ENCODE measurements around the gene ANKRD33. TPM values are rescaled to one million over a fixed set of nuclear protein-coding genes. Genes with fewer than 3 reads are reported as not detected.

The ANKRD33 gene
- total RNA-seq, 1 donor: 0.10 TPM

GRCh38 chr12:51867796-51868428, 20.0 kb upstream of the ANKRD33 start:
- Histone ChIP-seq H3K4me3 (ENCODE audit: low read length) (no peak overlapping the region), H3K9me3 (ENCODE audit: low read depth, low read length) (no peaks in the 10 kb centered on the region), H3K4me1 (ENCODE audit: insufficient read depth, low read length) (peaks cover 48% of the 10 kb centered on the region), H3K27me3 (ENCODE audit: insufficient read depth, low read length) (peaks cover 48% of the 10 kb centered on the region)

GRCh38 chr12:51868821-51869495, 18.9 kb upstream of the ANKRD33 start:
- no peak overlapping the region for H3K4me3 ChIP-seq (ENCODE audit: low read length)
- H3K4me1 ChIP-seq (ENCODE audit: insufficient read depth, low read length): peaks cover 42% of the 10 kb centered on the region
- H3K9me3 ChIP-seq (ENCODE audit: low read depth, low read length): no peaks in the 10 kb centered on the region
- peaks cover 41% of the 10 kb centered on the region for H3K27me3 ChIP-seq (ENCODE audit: insufficient read depth, low read length)

- H3K9me3 ChIP-seq (ENCODE audit: low read depth, low read length): no peaks in the 10 kb centered on the region
- H3K27me3 ChIP-seq (ENCODE audit: insufficient read depth, low read length): peaks cover 35% of the 10 kb centered on the region
- peaks cover 37% of the 10 kb centered on the region for H3K4me1 ChIP-seq (ENCODE audit: insufficient read depth, low read length)
- H3K4me3 ChIP-seq (ENCODE audit: low read length): no peak overlapping the region
Measured at GRCh38 chr12:51869496-51869865, 18.4 kb upstream of the ANKRD33 start.

- Histone ChIP-seq H3K9me3 (ENCODE audit: low read depth, low read length) (no peaks in the 10 kb centered on the region), H3K27me3 (ENCODE audit: insufficient read depth, low read length) (peaks cover 31% of the 10 kb centered on the region), H3K4me1 (ENCODE audit: insufficient read depth, low read length) (peaks cover 33% of the 10 kb centered on the region), H3K4me3 (ENCODE audit: low read length) (no peak overlapping the region)
Measured at GRCh38 chr12:51869931-51870330, 18.0 kb upstream of the ANKRD33 start.

- H3K27me3 ChIP-seq (ENCODE audit: insufficient read depth, low read length): peaks cover 25% of the 10 kb centered on the region
Measured at GRCh38 chr12:51870504-51870903, 17.4 kb upstream of the ANKRD33 start.

GRCh38 chr12:51871126-51871525, 16.8 kb upstream of the ANKRD33 start:
- no peaks in the 10 kb centered on the region for H3K9me3 ChIP-seq (ENCODE audit: low read depth, low read length)
- peaks cover 25% of the 10 kb centered on the region for H3K27me3 ChIP-seq (ENCODE audit: insufficient read depth, low read length)
- no peak overlapping the region for H3K4me3 ChIP-seq (ENCODE audit: low read length)
- peaks cover 33% of the 10 kb centered on the region for H3K4me1 ChIP-seq (ENCODE audit: insufficient read depth, low read length)

More at GRCh38 chr12:51870504-51870903, 17.4 kb upstream of the ANKRD33 start:
- peaks cover 33% of the 10 kb centered on the region for H3K4me1 ChIP-seq (ENCODE audit: insufficient read depth, low read length)
- H3K4me3 ChIP-seq (ENCODE audit: low read length): no peak overlapping the region
- no peaks in the 10 kb centered on the region for H3K9me3 ChIP-seq (ENCODE audit: low read depth, low read length)

- H3K4me1 ChIP-seq (ENCODE audit: insufficient read depth, low read length): peaks cover 33% of the 10 kb centered on the region
- peaks cover 25% of the 10 kb centered on the region for H3K27me3 ChIP-seq (ENCODE audit: insufficient read depth, low read length)
- no peak overlapping the region for H3K4me3 ChIP-seq (ENCODE audit: low read length)
- no peaks in the 10 kb centered on the region for H3K9me3 ChIP-seq (ENCODE audit: low read depth, low read length)
Measured at GRCh38 chr12:51871918-51872688, 15.8 kb upstream of the ANKRD33 start.

- no peak overlapping the region for H3K4me3 ChIP-seq (ENCODE audit: low read length)
- peaks cover 25% of the 10 kb centered on the region for H3K27me3 ChIP-seq (ENCODE audit: insufficient read depth, low read length)
- peaks cover 33% of the 10 kb centered on the region for H3K4me1 ChIP-seq (ENCODE audit: insufficient read depth, low read length)
- H3K9me3 ChIP-seq (ENCODE audit: low read depth, low read length): no peaks in the 10 kb centered on the region
Measured at GRCh38 chr12:51872689-51872981, 15.3 kb upstream of the ANKRD33 start.

- Histone ChIP-seq H3K4me3 (ENCODE audit: low read length) (no peak overlapping the region), H3K4me1 (ENCODE audit: insufficient read depth, low read length) (peaks cover 33% of the 10 kb centered on the region), H3K27me3 (ENCODE audit: insufficient read depth, low read length) (peaks cover 19% of the 10 kb centered on the region), H3K9me3 (ENCODE audit: low read depth, low read length) (no peaks in the 10 kb centered on the region)
Measured at GRCh38 chr12:51873251-51873994, 14.5 kb upstream of the ANKRD33 start.

- Histone ChIP-seq H3K4me3 (ENCODE audit: low read length) (no peak overlapping the region), H3K4me1 (ENCODE audit: insufficient read depth, low read length) (peaks cover 28% of the 10 kb centered on the region), H3K27me3 (ENCODE audit: insufficient read depth, low read length) (peaks cover 13% of the 10 kb centered on the region), H3K9me3 (ENCODE audit: low read depth, low read length) (no peaks in the 10 kb centered on the region)
Measured at GRCh38 chr12:51874000-51874399, 13.9 kb upstream of the ANKRD33 start.

- no peak overlapping the region for H3K4me3 ChIP-seq (ENCODE audit: low read length)
- peaks cover 23% of the 10 kb centered on the region for H3K4me1 ChIP-seq (ENCODE audit: insufficient read depth, low read length)
- no peaks in the 10 kb centered on the region for H3K9me3 ChIP-seq (ENCODE audit: low read depth, low read length)
- H3K27me3 ChIP-seq (ENCODE audit: insufficient read depth, low read length): peaks cover 12% of the 10 kb centered on the region
Measured at GRCh38 chr12:51874486-51874885, 13.4 kb upstream of the ANKRD33 start.

- Histone ChIP-seq H3K27me3 (ENCODE audit: insufficient read depth, low read length) (no peaks in the 10 kb centered on the region), H3K4me1 (ENCODE audit: insufficient read depth, low read length) (peaks cover 10% of the 10 kb centered on the region), H3K4me3 (ENCODE audit: low read length) (no peak overlapping the region), H3K9me3 (ENCODE audit: low read depth, low read length) (no peaks in the 10 kb centered on the region)
Measured at GRCh38 chr12:51879102-51879501, 8.8 kb upstream of the ANKRD33 start.

- H3K27me3 ChIP-seq (ENCODE audit: insufficient read depth, low read length): no peaks in the 10 kb centered on the region
- peaks cover 37% of the 10 kb centered on the region for H3K4me1 ChIP-seq (ENCODE audit: insufficient read depth, low read length)
- no peak overlapping the region for H3K4me3 ChIP-seq (ENCODE audit: low read length)
- H3K9me3 ChIP-seq (ENCODE audit: low read depth, low read length): no peaks in the 10 kb centered on the region
Measured at GRCh38 chr12:51883295-51883694, 4.6 kb upstream of the ANKRD33 start.

GRCh38 chr12:51883998-51884675, 3.8 kb upstream of the ANKRD33 start:
- Histone ChIP-seq H3K9me3 (ENCODE audit: low read depth, low read length) (no peaks in the 10 kb centered on the region), H3K4me3 (ENCODE audit: low read length) (no peak overlapping the region), H3K4me1 (ENCODE audit: insufficient read depth, low read length) (peaks cover 37% of the 10 kb centered on the region), H3K27me3 (ENCODE audit: insufficient read depth, low read length) (no peaks in the 10 kb centered on the region)
